WTC11 (cell line): ENCODE data around the gene GOSR2. TPM values are rescaled to one million over a fixed set of nuclear protein-coding genes. Genes with fewer than 3 reads are reported as not detected.

Experiments
- ATAC-seq: fragments of 200-7000 bp; cut with Tn5 transposase; 2 replicates; pipeline ENCODE4 v1.10.0; 2021; ENCODE audit warnings: mild to moderate bottlenecking, moderate library complexity
- CTCF ChIA-PET: fragments of 300-600 bp; sonication (Branson Sonifier 250); formaldehyde crosslinking; loops from one replicate; lab custom pipeline; 2021; ENCODE audit warnings: antibody characterized with exemption; lab: Charles Lee
- POLR2A ChIA-PET: fragments of 350-600 bp; sonication (Branson Sonifier 250); formaldehyde crosslinking; loops from one replicate; lab custom pipeline; 2021; ENCODE audit warnings: antibody characterized with exemption; lab: Charles Lee
- DNase-seq: peaks from one replicate; pipeline ENCODE4 v3.0.0; 2021; ENCODE audit warnings: low spot score
- H3K27ac Mint-ChIP-seq: 2 replicates; pipeline ENCODE4 v1.8.0; 2021; ENCODE audit warnings: mixed read lengths
- H3K27me3 Mint-ChIP-seq: 2 replicates; pipeline ENCODE4 v1.8.0; 2021; ENCODE audit warnings: low read depth, mild to moderate bottlenecking, moderate library complexity, mixed read lengths
- H3K36me3 Mint-ChIP-seq: 2 replicates; pipeline ENCODE4 v1.8.0; 2021; ENCODE audit warnings: mixed read lengths
- H3K4me1 Mint-ChIP-seq: 2 replicates; pipeline ENCODE4 v1.8.0; 2022; ENCODE audit warnings: mixed read lengths
- H3K4me3 Mint-ChIP-seq: 2 replicates; pipeline ENCODE4 v1.8.0; 2021; ENCODE audit warnings: mild to moderate bottlenecking, moderate library complexity, mixed read lengths
- H3K9me3 Mint-ChIP-seq: 2 replicates; pipeline ENCODE4 v1.8.0; 2021; ENCODE audit warnings: mixed read lengths
- ERG ChIP-seq: fragments of 250-450 bp; sonication (Bioruptor Pico); IDR thresholded peaks from 2 replicates; pipeline ENCODE4 v1.8.0; 2021; ENCODE audit warnings: mild to moderate bottlenecking
- ETV6 ChIP-seq: sonication (generic); formaldehyde crosslinking; IDR thresholded peaks from 2 replicates; pipeline ENCODE4 v1.8.1; 2022; ENCODE audit warnings: mild to moderate bottlenecking, missing genetic modification reagents
- FOXJ3 ChIP-seq: sonication (generic); formaldehyde crosslinking; IDR thresholded peaks from 2 replicates; pipeline ENCODE4 v1.9.0; 2021; ENCODE audit warnings: missing genetic modification reagents, mild to moderate bottlenecking, borderline replicate concordance
- FOXP4 ChIP-seq: sonication (generic); formaldehyde crosslinking; IDR thresholded peaks from 2 replicates; pipeline ENCODE4 v1.8.0; 2022; ENCODE audit warnings: mild to moderate bottlenecking, missing genetic modification reagents
- GABPB1 ChIP-seq: sonication (generic); formaldehyde crosslinking; IDR thresholded peaks from 2 replicates; pipeline ENCODE4 v1.8.1; 2023; ENCODE audit warnings: mild to moderate bottlenecking, missing genetic modification reagents
- GRHL2 ChIP-seq: fragments of 250-450 bp; sonication (Bioruptor Pico); IDR thresholded peaks from 2 replicates; pipeline ENCODE4 v1.8.0; 2022; ENCODE audit warnings: mild to moderate bottlenecking, moderate library complexity; ENCODE audit not compliant: insufficient replicate concordance, severe bottlenecking
- IRF2 ChIP-seq: sonication (generic); formaldehyde crosslinking; IDR thresholded peaks from 2 replicates; pipeline ENCODE4 v1.8.0; 2022; ENCODE audit warnings: low read depth, missing genetic modification reagents, borderline replicate concordance
- JUN ChIP-seq: sonication (generic); formaldehyde crosslinking; IDR thresholded peaks from 2 replicates; pipeline ENCODE4 v1.8.0; 2023; ENCODE audit warnings: mild to moderate bottlenecking, missing genetic modification reagents
- MYBL2 ChIP-seq: sonication (generic); formaldehyde crosslinking; IDR thresholded peaks from 2 replicates; pipeline ENCODE4 v1.8.1; 2023; ENCODE audit warnings: mild to moderate bottlenecking, moderate library complexity, missing genetic modification reagents
- NR2C2 ChIP-seq: sonication (generic); formaldehyde crosslinking; IDR thresholded peaks from 2 replicates; pipeline ENCODE4 v1.8.0; 2022; ENCODE audit warnings: mild to moderate bottlenecking, missing genetic modification reagents
- RORB ChIP-seq: fragments of 250-450 bp; sonication (Bioruptor Pico); IDR thresholded peaks from 2 replicates; pipeline ENCODE4 v1.9.0; 2021; ENCODE audit warnings: mild to moderate bottlenecking
- SMAD3 ChIP-seq: sonication (generic); formaldehyde crosslinking; IDR thresholded peaks from 2 replicates; pipeline ENCODE4 v1.8.0; 2022; ENCODE audit warnings: missing genetic modification reagents, mild to moderate bottlenecking, borderline replicate concordance
- SOX15 ChIP-seq: fragments of 250-450 bp; sonication (Bioruptor Pico); IDR thresholded peaks from 2 replicates; pipeline ENCODE4 v1.9.0; 2021; ENCODE audit warnings: mild to moderate bottlenecking
- SP1 ChIP-seq: sonication (generic); formaldehyde crosslinking; conservative IDR thresholded peaks from 2 replicates; pipeline ENCODE4 v1.8.1; 2022; ENCODE audit warnings: missing genetic modification reagents
- TEAD1 ChIP-seq: sonication (generic); formaldehyde crosslinking; IDR thresholded peaks from 2 replicates; pipeline ENCODE4 v1.8.0; 2022; ENCODE audit warnings: mild to moderate bottlenecking, missing genetic modification reagents
- TEAD4 ChIP-seq: sonication (generic); formaldehyde crosslinking; IDR thresholded peaks from 2 replicates; pipeline ENCODE4 v1.8.0; 2022; ENCODE audit warnings: mild to moderate bottlenecking, missing genetic modification reagents
- ZNF219 ChIP-seq: sonication (generic); formaldehyde crosslinking; IDR thresholded peaks from 2 replicates; pipeline ENCODE4 v1.8.0; 2023; ENCODE audit warnings: missing genetic modification reagents, mild to moderate bottlenecking, borderline replicate concordance
- ZNF416 ChIP-seq: fragments of 250-450 bp; sonication (Bioruptor Pico); IDR thresholded peaks from 2 replicates; pipeline ENCODE4 v1.9.0; 2021; ENCODE audit warnings: mild to moderate bottlenecking, inconsistent platforms
- ZNF671 ChIP-seq: fragments of 250-450 bp; sonication (Bioruptor Pico); IDR thresholded peaks from 2 replicates; pipeline ENCODE4 v1.8.0; 2021; ENCODE audit warnings: mild to moderate bottlenecking
- total RNA-seq: library from RNA; stranded (reverse); gene quantifications from 3 replicates; pipeline ENCODE4 v1.2.3, GENCODE V29; 2021
- TF ChIP-seq, protein P1 (sequence below): fragments of 250-450 bp; sonication (Bioruptor Pico); IDR thresholded peaks from 2 replicates; pipeline ENCODE4 v1.9.0; 2021; ENCODE audit warnings: mild to moderate bottlenecking
- TF ChIP-seq, protein P2 (sequence below): sonication (generic); formaldehyde crosslinking; IDR thresholded peaks from 2 replicates; pipeline ENCODE4 v1.8.0; 2022; ENCODE audit warnings: missing genetic modification reagents
- TF ChIP-seq, protein P3 (sequence below): sonication (generic); formaldehyde crosslinking; IDR thresholded peaks from 2 replicates; pipeline ENCODE4 v1.8.0; 2022; ENCODE audit warnings: mild to moderate bottlenecking, missing genetic modification reagents

GOSR2 gene
- total RNA-seq, 1 experiment from 2014 or later, result 45.8 TPM

DNA sequence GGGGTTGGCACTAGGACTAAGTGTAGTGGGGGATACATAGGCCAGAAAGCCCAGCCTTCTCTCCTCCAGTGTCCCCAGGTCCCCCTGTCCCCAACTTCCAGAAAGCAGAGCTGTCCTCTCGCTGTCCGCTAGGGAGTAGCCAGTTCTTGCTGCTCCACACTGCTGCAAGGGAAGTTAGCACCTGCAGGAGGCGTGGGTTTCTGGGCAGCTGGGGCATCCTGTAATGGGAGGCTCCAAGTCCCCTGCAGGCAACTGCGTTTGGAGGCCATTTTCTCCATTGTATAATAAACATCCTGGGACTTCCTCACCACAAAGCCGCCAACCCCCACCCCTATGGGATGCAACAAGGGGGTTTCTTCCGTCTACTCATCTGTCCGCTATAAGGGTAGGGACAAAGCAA, 54.4 kb downstream of the GOSR2 start (continued):
- TF ChIP-seq ERG (CRISPR knock-in tag) (no peak), SOX15 (CRISPR knock-in tag) (no peak), ZNF219 (CRISPR knock-in tag) (no peak; the same call in 1 of the 2 replicates), JUN (CRISPR knock-in tag) (no peak), RORB (CRISPR knock-in tag) (no peak), IRF2 (CRISPR knock-in tag) (no peak), NR2C2 (CRISPR knock-in tag) (no peak), SP1 (no peak), GABPB1 (CRISPR knock-in tag) (no peak), ZNF671 (CRISPR knock-in tag) (no peak), SMAD3 (CRISPR knock-in tag) (0 out of 2 replicates have a peak, but pooled peaks have one; percentile 7), TEAD1 (peak; percentile 51; the same call in 1 of the 2 replicates)
- TF ChIP-seq, protein P1, sequence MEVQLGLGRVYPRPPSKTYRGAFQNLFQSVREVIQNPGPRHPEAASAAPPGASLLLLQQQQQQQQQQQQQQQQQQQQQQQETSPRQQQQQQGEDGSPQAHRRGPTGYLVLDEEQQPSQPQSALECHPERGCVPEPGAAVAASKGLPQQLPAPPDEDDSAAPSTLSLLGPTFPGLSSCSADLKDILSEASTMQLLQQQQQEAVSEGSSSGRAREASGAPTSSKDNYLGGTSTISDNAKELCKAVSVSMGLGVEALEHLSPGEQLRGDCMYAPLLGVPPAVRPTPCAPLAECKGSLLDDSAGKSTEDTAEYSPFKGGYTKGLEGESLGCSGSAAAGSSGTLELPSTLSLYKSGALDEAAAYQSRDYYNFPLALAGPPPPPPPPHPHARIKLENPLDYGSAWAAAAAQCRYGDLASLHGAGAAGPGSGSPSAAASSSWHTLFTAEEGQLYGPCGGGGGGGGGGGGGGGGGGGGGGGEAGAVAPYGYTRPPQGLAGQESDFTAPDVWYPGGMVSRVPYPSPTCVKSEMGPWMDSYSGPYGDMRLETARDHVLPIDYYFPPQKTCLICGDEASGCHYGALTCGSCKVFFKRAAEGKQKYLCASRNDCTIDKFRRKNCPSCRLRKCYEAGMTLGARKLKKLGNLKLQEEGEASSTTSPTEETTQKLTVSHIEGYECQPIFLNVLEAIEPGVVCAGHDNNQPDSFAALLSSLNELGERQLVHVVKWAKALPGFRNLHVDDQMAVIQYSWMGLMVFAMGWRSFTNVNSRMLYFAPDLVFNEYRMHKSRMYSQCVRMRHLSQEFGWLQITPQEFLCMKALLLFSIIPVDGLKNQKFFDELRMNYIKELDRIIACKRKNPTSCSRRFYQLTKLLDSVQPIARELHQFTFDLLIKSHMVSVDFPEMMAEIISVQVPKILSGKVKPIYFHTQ (CRISPR knock-in tag), result no peak
- TF ChIP-seq, protein P2, sequence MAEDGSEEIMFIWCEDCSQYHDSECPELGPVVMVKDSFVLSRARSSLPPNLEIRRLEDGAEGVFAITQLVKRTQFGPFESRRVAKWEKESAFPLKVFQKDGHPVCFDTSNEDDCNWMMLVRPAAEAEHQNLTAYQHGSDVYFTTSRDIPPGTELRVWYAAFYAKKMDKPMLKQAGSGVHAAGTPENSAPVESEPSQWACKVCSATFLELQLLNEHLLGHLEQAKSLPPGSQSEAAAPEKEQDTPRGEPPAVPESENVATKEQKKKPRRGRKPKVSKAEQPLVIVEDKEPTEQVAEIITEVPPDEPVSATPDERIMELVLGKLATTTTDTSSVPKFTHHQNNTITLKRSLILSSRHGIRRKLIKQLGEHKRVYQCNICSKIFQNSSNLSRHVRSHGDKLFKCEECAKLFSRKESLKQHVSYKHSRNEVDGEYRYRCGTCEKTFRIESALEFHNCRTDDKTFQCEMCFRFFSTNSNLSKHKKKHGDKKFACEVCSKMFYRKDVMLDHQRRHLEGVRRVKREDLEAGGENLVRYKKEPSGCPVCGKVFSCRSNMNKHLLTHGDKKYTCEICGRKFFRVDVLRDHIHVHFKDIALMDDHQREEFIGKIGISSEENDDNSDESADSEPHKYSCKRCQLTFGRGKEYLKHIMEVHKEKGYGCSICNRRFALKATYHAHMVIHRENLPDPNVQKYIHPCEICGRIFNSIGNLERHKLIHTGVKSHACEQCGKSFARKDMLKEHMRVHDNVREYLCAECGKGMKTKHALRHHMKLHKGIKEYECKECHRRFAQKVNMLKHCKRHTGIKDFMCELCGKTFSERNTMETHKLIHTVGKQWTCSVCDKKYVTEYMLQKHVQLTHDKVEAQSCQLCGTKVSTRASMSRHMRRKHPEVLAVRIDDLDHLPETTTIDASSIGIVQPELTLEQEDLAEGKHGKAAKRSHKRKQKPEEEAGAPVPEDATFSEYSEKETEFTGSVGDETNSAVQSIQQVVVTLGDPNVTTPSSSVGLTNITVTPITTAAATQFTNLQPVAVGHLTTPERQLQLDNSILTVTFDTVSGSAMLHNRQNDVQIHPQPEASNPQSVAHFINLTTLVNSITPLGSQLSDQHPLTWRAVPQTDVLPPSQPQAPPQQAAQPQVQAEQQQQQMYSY (CRISPR knock-in tag), result no peak

- CTCF ChIA-PET, result interaction anchor here (0.5 to 7.1 kb wide), 10 partner anchors 12 to 933 kb away, joined by 3 to 118 read pairs (median 6); no protein-coding TSS in a partner anchor
Measured at GRCh38 chr17:46977750-46978488, 55.0 kb downstream of the GOSR2 start.

GRCh38 chr17:46978489-46979146, 55.7 kb downstream of the GOSR2 start:
- Mint-ChIP-seq H3K36me3 (peaks cover 5% of the 10 kb centered on the region), H3K27me3 (peaks cover 31% of the 10 kb centered on the region), H3K9me3 (peaks cover 2% of the 10 kb centered on the region), H3K4me1 (peaks cover 40% of the 10 kb centered on the region), H3K4me3 (peak overlapping the region; percentile 92), H3K27ac (no peak overlapping the region)
- POLR2A ChIA-PET, result no interaction called here
- CTCF ChIA-PET, result interaction anchor here (0.5 to 7.1 kb wide), 3 partner anchors 21 to 34 kb away, joined by 5 to 118 read pairs (median 12); no protein-coding TSS in a partner anchor
- DNase-seq, result peak; percentile 35
- ATAC-seq, result peak; percentile 22
- TF ChIP-seq, protein P3, sequence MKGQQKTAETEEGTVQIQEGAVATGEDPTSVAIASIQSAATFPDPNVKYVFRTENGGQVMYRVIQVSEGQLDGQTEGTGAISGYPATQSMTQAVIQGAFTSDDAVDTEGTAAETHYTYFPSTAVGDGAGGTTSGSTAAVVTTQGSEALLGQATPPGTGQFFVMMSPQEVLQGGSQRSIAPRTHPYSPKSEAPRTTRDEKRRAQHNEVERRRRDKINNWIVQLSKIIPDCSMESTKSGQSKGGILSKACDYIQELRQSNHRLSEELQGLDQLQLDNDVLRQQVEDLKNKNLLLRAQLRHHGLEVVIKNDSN (CRISPR knock-in tag), result no peak
- TF ChIP-seq FOXJ3 (CRISPR knock-in tag), result no peak
- no peak for TF ChIP-seq FOXP4
- no peak for TF ChIP-seq TEAD4 (CRISPR knock-in tag)
- TF ChIP-seq GRHL2, result no peak
- no peak for TF ChIP-seq NR2C2 (CRISPR knock-in tag)
- TF ChIP-seq ZNF416 (CRISPR knock-in tag), result no peak

More at GRCh38 chr17:46977750-46978488, 55.0 kb downstream of the GOSR2 start:
- Mint-ChIP-seq H3K27ac (0 out of 2 replicates have a peak overlapping the region, but pooled peaks have one; percentile 31), H3K9me3 (no peaks in the 10 kb centered on the region), H3K4me1 (peaks cover 38% of the 10 kb centered on the region), H3K4me3 (peak overlapping the region; percentile 92), H3K36me3 (peaks cover 5% of the 10 kb centered on the region), H3K27me3 (peaks cover 31% of the 10 kb centered on the region)
- POLR2A ChIA-PET, result no interaction called here
- DNase-seq (no peak), ATAC-seq (no peak)
- 0 out of 2 replicates have a peak, but pooled peaks have one; percentile 12 for TF ChIP-seq ETV6 (CRISPR knock-in tag)
- no peak for TF ChIP-seq MYBL2
